HG03378 (cell line): ENCODE measurements around the gene CDK12.
"Not testable (repeated sequence)": the region's sequence is repeated elsewhere in the genome, so short reads cannot be mapped to it uniquely, and the experiment has no call there.

Experiments
- ATAC-seq: cut with Tn5 transposase; IDR thresholded peaks from one replicate; pipeline ENCODE4 v1.9.1; 2021; ENCODE audit warnings: mild to moderate bottlenecking, moderate library complexity; ENCODE audit not compliant: unreplicated experiment

Gene CDK12

DNA sequence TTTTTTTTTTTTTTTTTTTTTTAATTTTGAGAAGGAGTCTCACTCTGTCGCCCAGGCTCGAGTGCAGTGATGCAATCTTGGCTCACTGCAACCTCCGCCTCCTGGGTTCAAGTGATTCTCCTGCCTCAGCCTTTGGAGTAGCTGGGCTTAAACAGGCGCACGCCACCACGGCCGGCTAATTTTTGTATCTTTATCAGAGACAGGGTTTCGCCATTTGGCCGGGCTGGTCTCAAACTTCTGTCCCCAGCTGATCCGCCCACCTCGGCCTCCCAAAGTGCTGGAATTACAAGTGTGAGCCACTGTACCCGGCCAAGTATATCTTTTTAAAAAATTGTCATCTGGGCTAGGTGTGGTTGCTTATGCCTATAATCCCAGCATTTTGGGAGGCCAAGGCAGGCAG, 35.6 kb downstream of the CDK12 start:
- not testable (repeated sequence) for ATAC-seq

DNA sequence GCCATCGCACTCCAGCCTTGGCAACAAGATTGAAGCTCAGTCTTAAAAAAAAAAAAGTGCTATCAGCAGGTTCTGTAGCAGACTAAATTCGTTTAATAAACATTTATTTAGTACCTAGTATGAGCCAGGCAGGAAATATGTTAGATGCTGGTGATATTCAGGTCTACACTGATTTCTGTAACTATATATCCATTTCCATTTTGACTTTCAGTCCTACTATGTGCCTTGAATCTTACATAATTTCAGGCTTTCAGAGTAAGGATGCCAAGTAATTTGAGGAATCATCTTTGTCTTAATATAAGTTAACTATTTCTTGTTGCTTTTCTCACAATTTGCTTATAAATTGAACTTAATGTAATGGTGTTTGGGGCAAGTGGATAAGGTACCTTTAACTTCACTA, 46.2 kb downstream of the CDK12 start:
- no peak for ATAC-seq

DNA sequence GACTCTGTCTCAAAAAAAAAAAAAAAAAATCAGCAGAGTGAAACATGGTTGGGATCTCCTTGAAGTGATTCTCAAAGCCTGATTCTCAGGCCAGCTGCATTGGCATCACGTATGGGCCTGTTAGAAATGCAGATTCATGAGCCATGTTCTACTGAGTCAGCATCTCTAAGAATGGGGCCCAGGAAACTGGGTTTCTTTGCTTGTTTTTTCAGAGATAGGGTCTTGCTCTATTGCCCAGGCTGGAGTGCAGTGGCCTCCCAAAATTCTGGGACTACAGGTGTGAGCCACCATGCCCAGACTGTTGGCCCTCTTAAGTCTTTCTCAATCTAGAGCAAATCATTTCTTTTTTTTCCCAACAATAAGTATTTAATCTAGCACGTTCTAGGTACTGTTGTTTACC, 47.7 kb downstream of the CDK12 start:
- no peak for ATAC-seq

- no peak for ATAC-seq
These were observed 52.0 kb downstream of the CDK12 start for GRCh38 chr17:39513309-39513708.

- ATAC-seq = no peak
These were observed 52.6 kb downstream of the CDK12 start for GRCh38 chr17:39513915-39514314.

GRCh38 chr17:39517224-39517623, 55.9 kb downstream of the CDK12 start:
- no peak for ATAC-seq

DNA sequence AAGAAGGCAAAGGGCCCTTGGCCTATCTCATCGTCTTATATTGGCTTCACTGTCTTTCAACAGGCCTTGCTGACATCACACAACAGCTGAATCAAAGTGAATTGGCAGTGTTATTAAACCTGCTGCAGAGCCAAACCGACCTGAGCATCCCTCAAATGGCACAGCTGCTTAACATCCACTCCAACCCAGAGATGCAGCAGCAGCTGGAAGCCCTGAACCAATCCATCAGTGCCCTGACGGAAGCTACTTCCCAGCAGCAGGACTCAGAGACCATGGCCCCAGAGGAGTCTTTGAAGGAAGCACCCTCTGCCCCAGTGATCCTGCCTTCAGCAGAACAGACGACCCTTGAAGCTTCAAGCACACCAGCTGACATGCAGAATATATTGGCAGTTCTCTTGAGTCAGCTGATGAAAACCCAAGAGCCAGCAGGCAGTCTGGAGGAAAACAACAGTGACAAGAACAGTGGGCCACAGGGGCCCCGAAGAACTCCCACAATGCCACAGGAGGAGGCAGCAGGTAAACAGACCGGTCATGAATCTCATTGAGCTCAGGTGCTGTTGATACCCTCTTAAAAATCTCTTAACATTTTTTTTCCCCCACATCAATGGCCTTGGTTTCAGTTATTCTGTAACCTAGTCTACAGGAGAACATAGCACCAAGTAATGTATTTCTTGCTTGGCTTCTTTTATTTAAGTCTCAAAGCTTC, 64.7 kb downstream of the CDK12 start:
- no peak for ATAC-seq

- no peak for ATAC-seq
These were observed 66.0 kb downstream of the CDK12 start for GRCh38 chr17:39527220-39527813.

GRCh38 chr17:39529455-39529854, 68.2 kb downstream of the CDK12 start:
- no peak for ATAC-seq

DNA sequence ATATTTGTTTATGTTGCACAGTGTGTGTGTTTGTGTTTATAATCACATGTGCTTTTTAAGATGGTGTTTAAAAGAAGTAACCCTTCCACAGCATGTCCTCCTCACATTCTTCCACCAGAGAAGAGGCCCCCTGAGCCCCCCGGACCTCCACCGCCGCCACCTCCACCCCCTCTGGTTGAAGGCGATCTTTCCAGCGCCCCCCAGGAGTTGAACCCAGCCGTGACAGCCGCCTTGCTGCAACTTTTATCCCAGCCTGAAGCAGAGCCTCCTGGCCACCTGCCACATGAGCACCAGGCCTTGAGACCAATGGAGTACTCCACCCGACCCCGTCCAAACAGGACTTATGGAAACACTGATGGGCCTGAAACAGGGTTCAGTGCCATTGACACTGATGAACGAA, 69.2 kb downstream of the CDK12 start:
- no peak for ATAC-seq

- no peak for ATAC-seq
These were observed 70.0 kb downstream of the CDK12 start for GRCh38 chr17:39531252-39531651.

DNA sequence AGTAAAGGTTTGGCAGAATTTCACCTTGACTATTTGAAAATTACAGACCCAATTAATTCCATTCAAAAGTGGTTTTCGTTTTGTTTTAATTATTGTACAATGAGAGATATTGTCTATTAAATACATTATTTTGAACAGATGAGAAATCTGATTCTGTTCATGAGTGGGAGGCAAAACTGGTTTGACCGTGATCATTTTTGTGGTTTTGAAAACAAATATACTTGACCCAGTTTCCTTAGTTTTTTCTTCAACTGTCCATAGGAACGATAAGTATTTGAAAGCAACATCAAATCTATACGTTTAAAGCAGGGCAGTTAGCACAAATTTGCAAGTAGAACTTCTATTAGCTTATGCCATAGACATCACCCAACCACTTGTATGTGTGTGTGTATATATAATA, 72.6 kb downstream of the CDK12 start:
- ATAC-seq = no peak

GRCh38 chr17:39534768-39535405, 73.6 kb downstream of the CDK12 start:
- ATAC-seq = no peak

DNA sequence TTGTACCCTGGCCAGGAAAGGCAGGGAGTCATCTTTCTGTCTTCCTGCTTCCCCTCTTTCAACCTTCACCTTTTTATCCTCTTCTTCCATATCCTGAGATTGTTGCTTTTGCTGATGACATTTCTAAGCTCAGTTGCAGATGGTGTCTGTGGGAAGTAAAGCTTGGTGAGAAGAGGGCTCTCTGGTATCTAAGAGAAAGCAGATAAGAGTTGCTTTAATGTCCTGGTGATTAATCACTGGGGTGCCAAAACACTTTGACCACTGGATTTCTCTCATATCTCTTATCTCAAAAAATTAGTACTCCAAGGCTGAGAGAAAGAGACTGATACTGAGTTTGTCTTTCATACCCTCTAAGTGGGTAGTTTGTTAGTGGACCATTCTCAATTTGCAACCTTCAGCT, 75.2 kb downstream of the CDK12 start:
- ATAC-seq = no peak

DNA sequence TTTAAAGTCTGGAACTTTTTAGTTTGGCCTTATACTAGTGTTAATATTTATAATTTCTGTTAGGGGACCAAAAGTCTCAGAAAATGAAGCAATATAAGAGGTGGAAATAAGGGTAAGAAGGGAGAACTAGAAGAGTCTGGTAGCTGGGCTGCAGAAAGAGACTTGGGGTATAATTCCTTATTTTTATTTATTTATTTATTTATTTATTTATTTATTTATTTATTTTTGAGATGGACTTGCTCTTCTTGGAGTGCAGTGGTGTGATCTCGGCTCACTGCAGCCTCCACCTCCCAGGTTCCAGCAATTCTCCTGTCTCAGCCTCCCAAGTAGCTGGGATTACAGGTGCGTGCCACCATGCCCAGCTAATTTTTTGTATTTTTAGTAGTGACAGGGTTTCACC, 76.1 kb downstream of the CDK12 start:
- ATAC-seq = not testable (repeated sequence)

GRCh38 chr17:39538866-39539265, 77.6 kb downstream of the CDK12 start:
- no peak for ATAC-seq

GRCh38 chr17:39540611-39541010, 79.3 kb downstream of the CDK12 start:
- ATAC-seq = no peak

DNA sequence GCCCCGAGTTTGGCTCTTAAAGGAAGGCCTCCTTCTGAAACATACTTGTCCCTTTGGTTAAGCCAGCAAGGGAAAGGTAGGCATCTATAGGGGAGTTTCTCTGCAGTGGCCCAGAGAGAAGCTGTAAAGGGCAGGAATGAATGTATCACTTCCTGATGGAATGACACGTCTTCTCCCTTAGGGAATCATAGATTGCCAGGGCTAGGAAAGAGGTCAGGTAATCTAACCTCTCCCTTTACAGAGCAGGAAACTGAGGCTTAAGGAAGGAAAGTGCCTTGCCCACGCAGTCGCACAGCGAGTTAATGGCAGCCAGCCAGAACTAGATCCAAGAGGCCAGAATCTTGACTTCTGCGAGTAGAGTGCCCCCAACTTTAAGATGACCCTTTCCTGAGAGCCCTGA, 80.4 kb downstream of the CDK12 start:
- ATAC-seq = no peak

GRCh38 chr17:39543176-39543575, 81.9 kb downstream of the CDK12 start:
- no peak for ATAC-seq

DNA sequence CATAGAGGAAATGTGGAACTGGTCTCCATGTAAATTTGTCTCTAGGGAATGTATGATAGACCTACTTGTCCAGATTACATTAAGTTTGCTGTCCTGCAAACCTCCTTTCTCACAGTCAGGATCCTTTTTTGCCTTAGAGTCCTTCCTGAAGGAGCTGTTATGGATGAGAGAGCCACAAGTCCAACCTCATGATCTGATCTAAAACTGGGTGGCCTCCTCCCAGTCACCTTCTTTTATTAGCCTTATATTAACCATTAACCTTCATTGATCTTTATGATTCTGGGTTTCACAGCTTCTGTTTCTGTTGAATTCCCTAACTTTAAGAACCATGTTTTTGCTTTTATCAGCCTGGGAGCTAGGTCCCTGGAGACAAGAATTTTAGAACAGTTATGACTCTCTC, 82.4 kb downstream of the CDK12 start:
- ATAC-seq = no peak

GRCh38 chr17:39544361-39544760, 83.1 kb downstream of the CDK12 start:
- ATAC-seq = not testable (repeated sequence)

- ATAC-seq = no peak
These were observed 86.6 kb downstream of the CDK12 start for GRCh38 chr17:39547713-39548478.
